Measurements from ENCODE around the gene SPINK4.
A peak's percentile ranks its signal among the peaks of the same experiment; 100 is the strongest.

The SPINK4 gene

GRCh38 chr9:33273266-33273971 lies 33.5 kb downstream of the SPINK4 start:
- no peak for DNase-seq (ENCODE audit: low spot score)
- TF ChIP-seq CTCF (IDR thresholded peaks at IDR 0.05; ENCODE audit: extremely low read depth, insufficient read depth, missing control alignments): no peak
- in situ Hi-C loops (cut with MboI; ENCODE audit: low pct_unique_long_range_greater_than_20kb, low sequenced_read_pairs, unreplicated experiment): no loop called here

- no peak for DNase-seq (ENCODE audit: low spot score)
- no peak for TF ChIP-seq CTCF (IDR thresholded peaks at IDR 0.05; ENCODE audit: extremely low read depth, insufficient read depth, missing control alignments)
- in situ Hi-C loops (cut with MboI; ENCODE audit: low pct_unique_long_range_greater_than_20kb, low sequenced_read_pairs, unreplicated experiment): no loop called here
Observed at GRCh38 chr9:33273972-33274328, 34.0 kb downstream of the SPINK4 start.

GRCh38 chr9:33277484-33277883 lies 37.5 kb downstream of the SPINK4 start:
- no peak for TF ChIP-seq CTCF (IDR thresholded peaks at IDR 0.05; ENCODE audit: extremely low read depth, insufficient read depth, missing control alignments)
- in situ Hi-C loops (cut with MboI; ENCODE audit: low pct_unique_long_range_greater_than_20kb, low sequenced_read_pairs, unreplicated experiment): no loop called here
- no peak for DNase-seq (ENCODE audit: low spot score)

- in situ Hi-C loops (cut with MboI; ENCODE audit: low pct_unique_long_range_greater_than_20kb, low sequenced_read_pairs, unreplicated experiment): no loop called here
- no peak for DNase-seq (ENCODE audit: low spot score)
- TF ChIP-seq CTCF (IDR thresholded peaks at IDR 0.05; ENCODE audit: extremely low read depth, insufficient read depth, missing control alignments): no peak
Observed at GRCh38 chr9:33285502-33285901, 45.5 kb downstream of the SPINK4 start.

- in situ Hi-C loops (cut with MboI; ENCODE audit: low pct_unique_long_range_greater_than_20kb, low sequenced_read_pairs, unreplicated experiment): no loop called here
- TF ChIP-seq CTCF (IDR thresholded peaks at IDR 0.05; ENCODE audit: extremely low read depth, insufficient read depth, missing control alignments): peak; percentile 79
- peak; percentile 69 for DNase-seq (ENCODE audit: low spot score)
Observed at GRCh38 chr9:33287087-33287490, 47.1 kb downstream of the SPINK4 start.

- in situ Hi-C loops (cut with MboI; ENCODE audit: low pct_unique_long_range_greater_than_20kb, low sequenced_read_pairs, unreplicated experiment): no loop called here
- no peak for DNase-seq (ENCODE audit: low spot score)
- TF ChIP-seq CTCF (IDR thresholded peaks at IDR 0.05; ENCODE audit: extremely low read depth, insufficient read depth, missing control alignments): no peak
Observed at GRCh38 chr9:33288235-33288634, 48.3 kb downstream of the SPINK4 start.

Data from GM13977 (cell line).